NCI-H774 (cell line): ENCODE measurements around the gene SSX1.
"Not testable (repeated sequence)": the region's sequence is repeated elsewhere in the genome, so short reads cannot be mapped to it uniquely, and the experiment has no call there.

Source experiments
- DNase-seq: peaks from one replicate; lab custom pipeline; 2025; lab: John Stamatoyannopoulos, UW

Gene SSX1

DNA sequence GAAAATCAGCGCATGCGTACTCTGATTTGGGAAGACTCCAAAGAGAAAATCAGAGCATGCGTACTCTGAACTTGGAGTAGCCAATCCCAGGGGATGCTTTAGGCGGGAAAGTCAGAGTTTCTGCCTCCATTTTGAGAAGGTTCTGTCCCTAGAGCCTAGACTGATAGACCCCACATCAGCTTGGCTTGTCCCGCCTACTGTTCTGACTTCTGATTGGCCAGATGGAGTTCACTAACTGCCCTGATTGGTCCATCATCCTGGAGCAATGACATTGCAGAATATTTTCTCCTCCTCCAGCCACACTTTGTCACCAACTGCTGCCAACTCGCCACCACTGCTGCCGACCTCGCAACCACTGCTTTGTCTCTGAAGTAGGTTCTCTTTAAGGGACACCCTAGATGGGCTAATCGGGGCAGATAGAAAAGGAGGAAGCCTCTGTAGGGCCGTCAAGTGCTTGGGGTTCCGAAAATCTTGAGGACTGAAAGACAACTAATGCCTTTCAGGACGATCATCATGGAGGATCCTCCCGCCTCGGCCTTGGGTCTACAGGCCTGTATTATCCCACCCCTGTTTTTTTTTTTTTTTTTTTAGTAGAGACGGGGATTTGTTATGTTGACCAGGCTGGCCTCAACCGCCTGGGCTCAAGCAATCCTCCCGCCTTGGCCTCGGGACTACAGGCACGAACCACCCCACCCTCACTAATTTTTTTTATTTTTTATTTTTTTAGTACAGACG lies at the start of gene SSX1:
Gene SSX1 (plus strand): TSS at position 331 of the 735 bp plus-strand sequence. CDS start 1,850 bp downstream, outside the sequence.
- peak; percentile 16 for DNase-seq

DNA sequence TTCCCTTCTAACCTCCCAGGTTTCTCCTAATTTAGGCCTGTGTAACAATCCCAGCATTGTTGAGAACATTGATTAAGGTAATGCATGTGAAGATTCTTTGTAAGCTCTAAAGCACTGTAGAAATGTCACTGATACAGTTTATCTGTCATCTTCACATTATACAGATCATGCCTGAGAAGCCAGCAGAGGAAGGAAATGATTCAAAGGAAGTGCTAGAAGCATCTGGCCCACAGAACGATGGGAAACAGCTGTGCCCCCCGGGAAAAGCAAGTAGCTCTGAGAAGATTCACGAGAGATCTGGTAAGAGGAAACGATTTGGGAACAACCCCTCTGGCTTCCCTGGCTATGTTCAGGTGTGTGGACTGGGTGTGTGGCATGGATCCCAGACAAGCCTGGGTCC lies 40.9 kb upstream of the SSX1 start:
- not testable (repeated sequence) for DNase-seq

DNA sequence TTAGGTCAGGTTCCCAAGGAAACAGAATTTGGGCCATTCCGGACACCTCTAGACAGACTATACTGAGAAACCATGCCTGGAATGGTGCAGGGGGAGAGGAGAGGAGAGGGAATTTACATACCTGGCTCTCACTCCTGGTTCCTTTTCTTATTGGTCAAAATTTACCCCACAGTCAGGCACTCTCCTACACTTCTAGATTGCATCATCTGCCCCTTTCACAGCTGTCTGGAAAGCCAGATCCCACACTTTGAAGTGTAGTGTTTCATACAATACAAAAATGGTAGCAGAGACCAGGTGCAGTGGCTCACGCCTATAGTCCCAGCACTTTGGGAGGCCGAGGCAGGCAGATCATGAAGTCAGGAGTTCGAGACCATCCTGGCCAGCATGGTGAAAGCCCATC lies 31.0 kb upstream of the SSX1 start:
- DNase-seq, result not testable (repeated sequence)

DNA sequence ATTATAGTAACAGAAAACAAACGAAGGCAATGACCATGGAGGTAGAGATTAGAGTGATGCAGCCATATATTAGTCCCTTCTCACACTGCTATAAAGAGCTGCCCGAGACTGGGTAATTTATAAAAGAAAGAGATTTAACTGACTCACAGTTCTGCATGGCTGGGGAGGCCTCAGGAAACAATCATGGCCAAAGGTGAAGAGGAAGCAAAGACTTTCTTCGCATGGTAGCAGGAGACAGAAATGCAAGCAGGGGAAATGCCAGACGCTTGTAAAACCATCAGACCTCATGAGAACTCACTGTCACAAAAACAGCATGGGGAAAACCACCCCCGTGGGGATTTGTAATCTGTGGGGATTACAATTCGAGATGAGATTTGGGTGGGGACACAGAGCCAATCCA lies 2.2 kb upstream of the SSX1 start:
- not testable (repeated sequence) for DNase-seq

DNA sequence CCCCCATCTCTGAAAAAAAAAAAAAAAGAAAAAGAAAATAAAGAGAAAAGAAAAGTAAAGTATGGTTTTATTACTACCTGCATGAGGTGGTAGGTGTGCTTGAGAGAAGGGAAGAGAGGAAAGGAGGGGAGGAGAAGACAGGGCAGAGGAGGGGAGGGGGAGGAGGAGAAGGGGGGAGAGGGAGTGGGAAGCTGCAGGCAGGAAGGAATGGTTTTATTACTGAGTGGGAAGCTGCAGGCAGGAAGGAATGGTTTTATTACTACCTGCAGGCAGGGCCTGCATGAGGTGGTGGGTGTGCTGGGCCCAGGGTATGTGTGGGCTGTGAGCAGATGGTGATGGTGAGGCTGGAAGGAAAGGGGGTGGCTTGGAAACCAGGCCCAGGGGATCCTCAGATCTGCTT lies 19.2 kb downstream of the SSX1 start:
- DNase-seq, result not testable (repeated sequence)

GRCh38 chrX:48278958-48279357 lies 23.8 kb downstream of the SSX1 start:
- peak; percentile 38 for DNase-seq

DNA sequence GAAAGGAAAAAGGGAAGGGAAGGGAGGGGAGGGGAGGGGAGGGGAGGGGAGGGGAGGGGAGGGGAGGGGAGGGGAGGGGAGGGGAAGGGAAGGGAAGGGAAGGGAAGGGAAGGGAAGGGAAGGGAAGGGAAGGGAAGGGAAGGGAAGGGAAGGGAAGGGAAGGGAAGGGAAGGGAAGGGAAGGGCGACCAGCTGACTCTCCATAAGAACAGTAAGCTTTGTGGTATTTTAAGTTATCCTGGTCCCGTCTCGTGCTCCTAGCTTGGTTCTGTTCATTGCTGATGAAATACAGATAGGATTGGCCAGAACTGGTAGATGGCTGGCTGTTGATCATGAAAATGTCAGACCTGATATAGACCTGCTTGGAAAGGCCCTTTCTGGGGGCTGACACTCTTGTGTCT lies 25.5 kb downstream of the SSX1 start:
- not testable (repeated sequence) for DNase-seq

- DNase-seq, result no peak
Observed at GRCh38 chrX:48306175-48306574, 51.0 kb downstream of the SSX1 start.

DNA sequence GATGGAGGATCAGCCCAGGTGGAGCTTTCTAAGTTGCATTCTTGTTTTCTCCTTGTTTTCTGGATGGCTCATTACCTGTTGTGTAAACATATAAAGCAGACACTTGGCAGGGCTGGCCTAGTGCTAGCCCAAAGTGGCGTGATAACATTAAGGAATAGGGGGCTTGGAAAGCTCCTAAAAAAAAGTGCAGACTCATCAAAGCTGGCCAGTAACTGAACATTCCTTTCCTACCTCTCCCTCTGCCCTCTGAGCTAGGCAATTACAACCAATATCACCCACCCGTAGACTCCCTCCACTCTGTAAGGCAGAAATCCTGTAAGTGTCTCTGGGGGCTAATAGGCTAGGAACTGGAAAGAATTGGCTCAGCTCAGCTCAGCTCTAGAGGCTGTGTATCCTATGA lies 58.8 kb downstream of the SSX1 start:
- not testable (repeated sequence) for DNase-seq
